WTC11 (cell line): ENCODE data around the gene SLC46A1. TPM values are rescaled to one million over a fixed set of nuclear protein-coding genes. Genes with fewer than 3 reads are reported as not detected.

Source experiments
- ATAC-seq: fragments of 200-7000 bp; cut with Tn5 transposase; 2 replicates; pipeline ENCODE4 v1.10.0; 2021; ENCODE audit warnings: mild to moderate bottlenecking, moderate library complexity
- CTCF ChIA-PET: fragments of 300-600 bp; sonication (Branson Sonifier 250); formaldehyde crosslinking; loops from one replicate; lab custom pipeline; 2021; ENCODE audit warnings: antibody characterized with exemption; lab: Charles Lee
- POLR2A ChIA-PET: fragments of 350-600 bp; sonication (Branson Sonifier 250); formaldehyde crosslinking; loops from one replicate; lab custom pipeline; 2021; ENCODE audit warnings: antibody characterized with exemption; lab: Charles Lee
- DNase-seq: peaks from one replicate; pipeline ENCODE4 v3.0.0; 2021; ENCODE audit warnings: low spot score
- H3K27ac Mint-ChIP-seq: 2 replicates; pipeline ENCODE4 v1.8.0; 2021; ENCODE audit warnings: mixed read lengths
- H3K27me3 Mint-ChIP-seq: 2 replicates; pipeline ENCODE4 v1.8.0; 2021; ENCODE audit warnings: low read depth, mild to moderate bottlenecking, moderate library complexity, mixed read lengths
- H3K36me3 Mint-ChIP-seq: 2 replicates; pipeline ENCODE4 v1.8.0; 2021; ENCODE audit warnings: mixed read lengths
- H3K4me1 Mint-ChIP-seq: 2 replicates; pipeline ENCODE4 v1.8.0; 2022; ENCODE audit warnings: mixed read lengths
- H3K4me3 Mint-ChIP-seq: 2 replicates; pipeline ENCODE4 v1.8.0; 2021; ENCODE audit warnings: mild to moderate bottlenecking, moderate library complexity, mixed read lengths
- H3K9me3 Mint-ChIP-seq: 2 replicates; pipeline ENCODE4 v1.8.0; 2021; ENCODE audit warnings: mixed read lengths
- ATF1 ChIP-seq: sonication (generic); formaldehyde crosslinking; IDR thresholded peaks from 2 replicates; pipeline ENCODE4 v1.8.1; 2023; ENCODE audit warnings: mild to moderate bottlenecking, moderate library complexity, missing genetic modification reagents
- CREB1 ChIP-seq: sonication (generic); formaldehyde crosslinking; IDR thresholded peaks from 2 replicates; pipeline ENCODE4 v1.8.0; 2023; ENCODE audit warnings: mild to moderate bottlenecking, missing genetic modification reagents
- CREM ChIP-seq: sonication (generic); formaldehyde crosslinking; IDR thresholded peaks from 2 replicates; pipeline ENCODE4 v1.8.1; 2022; ENCODE audit warnings: mild to moderate bottlenecking, missing genetic modification reagents, moderate library complexity
- ESRRA ChIP-seq: sonication (generic); formaldehyde crosslinking; IDR thresholded peaks from 2 replicates; pipeline ENCODE4 v1.8.1; 2022; ENCODE audit warnings: mild to moderate bottlenecking, missing genetic modification reagents, borderline replicate concordance
- ETV6 ChIP-seq: sonication (generic); formaldehyde crosslinking; IDR thresholded peaks from 2 replicates; pipeline ENCODE4 v1.8.1; 2022; ENCODE audit warnings: mild to moderate bottlenecking, missing genetic modification reagents
- FOXP1 ChIP-seq: sonication (generic); formaldehyde crosslinking; IDR thresholded peaks from 2 replicates; pipeline ENCODE4 v1.8.0; 2022; ENCODE audit warnings: missing genetic modification reagents, mild to moderate bottlenecking, moderate library complexity, borderline replicate concordance
- JAZF1 ChIP-seq: fragments of 250-450 bp; sonication (Bioruptor Pico); IDR thresholded peaks from 2 replicates; pipeline ENCODE4 v1.9.0; 2021; ENCODE audit warnings: moderate library complexity, mild to moderate bottlenecking, inconsistent platforms
- JUN ChIP-seq: sonication (generic); formaldehyde crosslinking; IDR thresholded peaks from 2 replicates; pipeline ENCODE4 v1.8.0; 2023; ENCODE audit warnings: mild to moderate bottlenecking, missing genetic modification reagents
- MYBL2 ChIP-seq: sonication (generic); formaldehyde crosslinking; IDR thresholded peaks from 2 replicates; pipeline ENCODE4 v1.8.1; 2023; ENCODE audit warnings: mild to moderate bottlenecking, moderate library complexity, missing genetic modification reagents
- NR1H2 ChIP-seq: sonication (generic); formaldehyde crosslinking; IDR thresholded peaks from 2 replicates; pipeline ENCODE4 v1.9.0; 2021; ENCODE audit warnings: mild to moderate bottlenecking, moderate library complexity, missing genetic modification reagents
- NR3C1 ChIP-seq: sonication (generic); formaldehyde crosslinking; conservative IDR thresholded peaks from 2 replicates; pipeline ENCODE4 v1.8.1; 2023; ENCODE audit warnings: low read depth, mild to moderate bottlenecking, missing genetic modification reagents
- RELA ChIP-seq: sonication (generic); formaldehyde crosslinking; IDR thresholded peaks from 2 replicates; pipeline ENCODE4 v1.8.1; 2022; ENCODE audit warnings: missing genetic modification reagents, mild to moderate bottlenecking, borderline replicate concordance
- SMAD3 ChIP-seq: sonication (generic); formaldehyde crosslinking; IDR thresholded peaks from 2 replicates; pipeline ENCODE4 v1.8.0; 2022; ENCODE audit warnings: missing genetic modification reagents, mild to moderate bottlenecking, borderline replicate concordance
- SMAD4 ChIP-seq: sonication (generic); formaldehyde crosslinking; IDR thresholded peaks from 2 replicates; pipeline ENCODE4 v1.8.0; 2022; ENCODE audit warnings: mild to moderate bottlenecking, missing genetic modification reagents
- TEAD1 ChIP-seq: sonication (generic); formaldehyde crosslinking; IDR thresholded peaks from 2 replicates; pipeline ENCODE4 v1.8.0; 2022; ENCODE audit warnings: mild to moderate bottlenecking, missing genetic modification reagents
- ZBTB21 ChIP-seq: sonication (generic); formaldehyde crosslinking; IDR thresholded peaks from 2 replicates; pipeline ENCODE4 v1.8.1; 2023; ENCODE audit warnings: mild to moderate bottlenecking, missing genetic modification reagents, borderline replicate concordance
- ZNF232 ChIP-seq: sonication (generic); formaldehyde crosslinking; IDR thresholded peaks from 2 replicates; pipeline ENCODE4 v1.8.0; 2022; ENCODE audit warnings: mild to moderate bottlenecking, missing genetic modification reagents
- ZNF263 ChIP-seq: sonication (generic); formaldehyde crosslinking; IDR thresholded peaks from 2 replicates; pipeline ENCODE4 v1.8.1; 2022; ENCODE audit warnings: low read depth, mild to moderate bottlenecking, moderate library complexity, missing genetic modification reagents
- ZNF423 ChIP-seq: fragments of 250-450 bp; sonication (Bioruptor Pico); IDR thresholded peaks from 2 replicates; pipeline ENCODE4 v2.1.2; 2022; ENCODE audit warnings: mild to moderate bottlenecking, moderate library complexity
- total RNA-seq: library from RNA; stranded (reverse); gene quantifications from 3 replicates; pipeline ENCODE4 v1.2.3, GENCODE V29; 2021
- TF ChIP-seq, protein P1 (sequence below): sonication (generic); formaldehyde crosslinking; conservative IDR thresholded peaks from 2 replicates; pipeline ENCODE4 v1.8.1; 2023; ENCODE audit warnings: mild to moderate bottlenecking, low read depth, missing genetic modification reagents, moderate library complexity
- TF ChIP-seq, protein P2 (sequence below): sonication (generic); formaldehyde crosslinking; IDR thresholded peaks from 2 replicates; pipeline ENCODE4 v1.8.1; 2022; ENCODE audit warnings: mild to moderate bottlenecking, moderate library complexity, missing genetic modification reagents
- TF ChIP-seq, protein P3 (sequence below): sonication (generic); formaldehyde crosslinking; IDR thresholded peaks from 2 replicates; pipeline ENCODE4 v1.8.0; 2022; ENCODE audit warnings: mild to moderate bottlenecking, missing genetic modification reagents
- TF ChIP-seq, protein P4 (sequence below): fragments of 200-600 bp; IDR thresholded peaks from 2 replicates; pipeline ENCODE4 v1.8.0; 2022; ENCODE audit warnings: antibody characterized with exemption
- TF ChIP-seq, protein P5 (sequence below): sonication (generic); formaldehyde crosslinking; IDR thresholded peaks from 2 replicates; pipeline ENCODE4 v1.8.1; 2023; ENCODE audit warnings: mild to moderate bottlenecking, moderate library complexity, missing genetic modification reagents
- TF ChIP-seq, protein P6 (sequence below): sonication (generic); formaldehyde crosslinking; IDR thresholded peaks from 2 replicates; pipeline ENCODE4 v1.8.1; 2023; ENCODE audit warnings: mild to moderate bottlenecking, missing genetic modification reagents, moderate library complexity
- TF ChIP-seq, protein P7 (sequence below): sonication (generic); formaldehyde crosslinking; IDR thresholded peaks from 2 replicates; pipeline ENCODE4 v1.8.0; 2022; ENCODE audit warnings: mild to moderate bottlenecking, missing genetic modification reagents

Gene SLC46A1
- total RNA-seq, 1 experiment from 2014 or later: 6.7 TPM

DNA sequence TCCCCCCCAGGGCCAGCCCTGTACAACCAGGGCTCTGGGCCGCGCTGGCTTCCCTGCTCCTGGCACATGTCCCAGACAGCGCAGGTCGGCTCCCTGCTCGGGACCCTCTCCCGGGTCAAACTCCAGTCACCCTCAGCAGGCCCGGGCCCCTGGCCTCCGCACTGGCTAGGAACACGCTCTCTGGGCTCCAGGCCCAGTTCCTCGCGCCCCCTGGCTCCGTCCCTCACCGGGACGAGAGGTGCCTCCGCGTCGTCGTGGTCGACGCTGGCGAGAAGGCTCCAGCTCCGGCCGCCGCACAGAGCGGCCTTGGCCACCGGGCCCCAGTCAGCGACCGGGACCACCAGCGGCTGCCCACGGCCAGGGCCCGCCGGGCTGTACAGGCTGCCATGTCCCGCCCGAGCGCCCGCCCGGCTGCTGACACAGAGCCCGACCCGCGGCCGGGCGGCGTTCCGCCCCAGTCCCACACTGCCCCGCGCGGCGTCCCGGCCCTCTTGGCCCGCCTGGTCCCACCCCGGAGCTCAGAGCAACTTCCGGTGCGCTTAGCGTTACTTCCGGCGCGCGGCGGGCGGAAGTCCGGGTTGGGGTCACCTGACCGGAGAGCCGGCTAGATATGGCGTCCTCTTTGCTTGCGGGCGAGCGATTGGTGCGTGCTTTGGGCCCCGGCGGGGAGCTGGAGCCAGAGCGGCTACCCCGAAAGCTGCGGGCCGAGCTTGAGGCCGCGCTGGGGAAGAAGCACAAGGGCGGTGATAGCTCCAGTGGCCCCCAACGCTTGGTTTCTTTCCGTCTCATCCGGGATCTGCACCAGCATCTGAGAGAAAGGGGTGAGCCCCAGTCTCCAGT, 48.7 kb downstream of the SLC46A1 start, which contains the start of gene POLDIP2:
POLDIP2 (minus strand) TSS at position 467 of the 840 bp plus-strand sequence; CDS start at position 388, 79 bp downstream.
- H3K36me3 Mint-ChIP-seq: peaks cover 45% of the 10 kb centered on the region
- H3K4me3 Mint-ChIP-seq: peak within 1 kb of the TSS; percentile 91
- H3K9me3 Mint-ChIP-seq: no peaks in the 10 kb centered on the region
- CTCF ChIA-PET: interaction anchor here (0.7 to 2.5 kb wide), 7 partner anchors 9 to 69 kb away, joined by 3 to 16 read pairs (median 8); partner anchors contain the start of genes IFT20, TNFAIP1 and VTN
- ATAC-seq (peak; percentile 99), DNase-seq (peak; percentile 95)
- peak within 1 kb of the TSS; percentile 98 for H3K27ac Mint-ChIP-seq
- POLR2A ChIA-PET: interaction anchor here (1.0 to 1.6 kb wide), 4 partner anchors 10 to 214 kb away, joined by 3 to 16 read pairs (median 8); partner anchors contain the start of genes IFT20, PIGS and TNFAIP1
- peaks cover 13% of the 10 kb centered on the region for H3K4me1 Mint-ChIP-seq
- no peaks in the 10 kb centered on the region for H3K27me3 Mint-ChIP-seq
- TF ChIP-seq ATF1 (CRISPR knock-in tag) (peak; percentile 72), JAZF1 (CRISPR knock-in tag) (no peak), ESRRA (CRISPR knock-in tag) (peak; percentile 87), ETV6 (CRISPR knock-in tag) (peak; percentile 47; the same call in 1 of the 2 replicates), CREM (CRISPR knock-in tag) (peak; percentile 92), SMAD3 (peak; percentile 66; the same call in 1 of the 2 replicates), ZBTB21 (CRISPR knock-in tag) (no peak), JUN (0 out of 2 replicates have a peak, but pooled peaks have one; percentile 32), ZNF263 (CRISPR knock-in tag) (0 out of 2 replicates have a peak, but pooled peaks have one; percentile 25), FOXP1 (CRISPR knock-in tag) (0 out of 2 replicates have a peak, but pooled peaks have one; percentile 37), RELA (CRISPR knock-in tag) (peak; percentile 24; the same call in 1 of the 2 replicates), NR1H2 (CRISPR knock-in tag) (no peak), MYBL2 (CRISPR knock-in tag) (no peak), CREB1 (0 out of 2 replicates have a peak, but pooled peaks have one; percentile 52), TEAD1 (peak; percentile 67; the same call in 1 of the 2 replicates), ZNF232 (peak; percentile 69; the same call in 1 of the 2 replicates), NR3C1 (CRISPR knock-in tag) (0 out of 2 replicates have a peak, but pooled peaks have one; percentile 20), SMAD4 (no peak), ZNF423 (CRISPR knock-in tag) (no peak)
- TF ChIP-seq, protein P1, sequence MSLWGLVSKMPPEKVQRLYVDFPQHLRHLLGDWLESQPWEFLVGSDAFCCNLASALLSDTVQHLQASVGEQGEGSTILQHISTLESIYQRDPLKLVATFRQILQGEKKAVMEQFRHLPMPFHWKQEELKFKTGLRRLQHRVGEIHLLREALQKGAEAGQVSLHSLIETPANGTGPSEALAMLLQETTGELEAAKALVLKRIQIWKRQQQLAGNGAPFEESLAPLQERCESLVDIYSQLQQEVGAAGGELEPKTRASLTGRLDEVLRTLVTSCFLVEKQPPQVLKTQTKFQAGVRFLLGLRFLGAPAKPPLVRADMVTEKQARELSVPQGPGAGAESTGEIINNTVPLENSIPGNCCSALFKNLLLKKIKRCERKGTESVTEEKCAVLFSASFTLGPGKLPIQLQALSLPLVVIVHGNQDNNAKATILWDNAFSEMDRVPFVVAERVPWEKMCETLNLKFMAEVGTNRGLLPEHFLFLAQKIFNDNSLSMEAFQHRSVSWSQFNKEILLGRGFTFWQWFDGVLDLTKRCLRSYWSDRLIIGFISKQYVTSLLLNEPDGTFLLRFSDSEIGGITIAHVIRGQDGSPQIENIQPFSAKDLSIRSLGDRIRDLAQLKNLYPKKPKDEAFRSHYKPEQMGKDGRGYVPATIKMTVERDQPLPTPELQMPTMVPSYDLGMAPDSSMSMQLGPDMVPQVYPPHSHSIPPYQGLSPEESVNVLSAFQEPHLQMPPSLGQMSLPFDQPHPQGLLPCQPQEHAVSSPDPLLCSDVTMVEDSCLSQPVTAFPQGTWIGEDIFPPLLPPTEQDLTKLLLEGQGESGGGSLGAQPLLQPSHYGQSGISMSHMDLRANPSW: no peak
- TF ChIP-seq, protein P2, sequence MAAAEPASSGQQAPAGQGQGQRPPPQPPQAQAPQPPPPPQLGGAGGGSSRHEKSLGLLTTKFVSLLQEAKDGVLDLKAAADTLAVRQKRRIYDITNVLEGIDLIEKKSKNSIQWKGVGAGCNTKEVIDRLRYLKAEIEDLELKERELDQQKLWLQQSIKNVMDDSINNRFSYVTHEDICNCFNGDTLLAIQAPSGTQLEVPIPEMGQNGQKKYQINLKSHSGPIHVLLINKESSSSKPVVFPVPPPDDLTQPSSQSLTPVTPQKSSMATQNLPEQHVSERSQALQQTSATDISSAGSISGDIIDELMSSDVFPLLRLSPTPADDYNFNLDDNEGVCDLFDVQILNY (CRISPR knock-in tag): peak; percentile 67; the same call in 1 of the 2 replicates
- TF ChIP-seq, protein P3, sequence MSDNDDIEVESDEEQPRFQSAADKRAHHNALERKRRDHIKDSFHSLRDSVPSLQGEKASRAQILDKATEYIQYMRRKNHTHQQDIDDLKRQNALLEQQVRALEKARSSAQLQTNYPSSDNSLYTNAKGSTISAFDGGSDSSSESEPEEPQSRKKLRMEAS (CRISPR knock-in tag): peak; percentile 69; the same call in 1 of the 2 replicates
- TF ChIP-seq, protein P4, sequence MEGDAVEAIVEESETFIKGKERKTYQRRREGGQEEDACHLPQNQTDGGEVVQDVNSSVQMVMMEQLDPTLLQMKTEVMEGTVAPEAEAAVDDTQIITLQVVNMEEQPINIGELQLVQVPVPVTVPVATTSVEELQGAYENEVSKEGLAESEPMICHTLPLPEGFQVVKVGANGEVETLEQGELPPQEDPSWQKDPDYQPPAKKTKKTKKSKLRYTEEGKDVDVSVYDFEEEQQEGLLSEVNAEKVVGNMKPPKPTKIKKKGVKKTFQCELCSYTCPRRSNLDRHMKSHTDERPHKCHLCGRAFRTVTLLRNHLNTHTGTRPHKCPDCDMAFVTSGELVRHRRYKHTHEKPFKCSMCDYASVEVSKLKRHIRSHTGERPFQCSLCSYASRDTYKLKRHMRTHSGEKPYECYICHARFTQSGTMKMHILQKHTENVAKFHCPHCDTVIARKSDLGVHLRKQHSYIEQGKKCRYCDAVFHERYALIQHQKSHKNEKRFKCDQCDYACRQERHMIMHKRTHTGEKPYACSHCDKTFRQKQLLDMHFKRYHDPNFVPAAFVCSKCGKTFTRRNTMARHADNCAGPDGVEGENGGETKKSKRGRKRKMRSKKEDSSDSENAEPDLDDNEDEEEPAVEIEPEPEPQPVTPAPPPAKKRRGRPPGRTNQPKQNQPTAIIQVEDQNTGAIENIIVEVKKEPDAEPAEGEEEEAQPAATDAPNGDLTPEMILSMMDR: no peak
- TF ChIP-seq, protein P5, sequence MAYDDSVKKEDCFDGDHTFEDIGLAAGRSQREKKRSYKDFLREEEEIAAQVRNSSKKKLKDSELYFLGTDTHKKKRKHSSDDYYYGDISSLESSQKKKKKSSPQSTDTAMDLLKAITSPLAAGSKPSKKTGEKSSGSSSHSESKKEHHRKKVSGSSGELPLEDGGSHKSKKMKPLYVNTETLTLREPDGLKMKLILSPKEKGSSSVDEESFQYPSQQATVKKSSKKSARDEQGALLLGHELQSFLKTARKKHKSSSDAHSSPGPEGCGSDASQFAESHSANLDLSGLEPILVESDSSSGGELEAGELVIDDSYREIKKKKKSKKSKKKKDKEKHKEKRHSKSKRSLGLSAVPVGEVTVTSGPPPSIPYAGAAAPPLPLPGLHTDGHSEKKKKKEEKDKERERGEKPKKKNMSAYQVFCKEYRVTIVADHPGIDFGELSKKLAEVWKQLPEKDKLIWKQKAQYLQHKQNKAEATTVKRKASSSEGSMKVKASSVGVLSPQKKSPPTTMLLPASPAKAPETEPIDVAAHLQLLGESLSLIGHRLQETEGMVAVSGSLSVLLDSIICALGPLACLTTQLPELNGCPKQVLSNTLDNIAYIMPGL (CRISPR knock-in tag): peak; percentile 77; the same call in 1 of the 2 replicates
- TF ChIP-seq, protein P6, sequence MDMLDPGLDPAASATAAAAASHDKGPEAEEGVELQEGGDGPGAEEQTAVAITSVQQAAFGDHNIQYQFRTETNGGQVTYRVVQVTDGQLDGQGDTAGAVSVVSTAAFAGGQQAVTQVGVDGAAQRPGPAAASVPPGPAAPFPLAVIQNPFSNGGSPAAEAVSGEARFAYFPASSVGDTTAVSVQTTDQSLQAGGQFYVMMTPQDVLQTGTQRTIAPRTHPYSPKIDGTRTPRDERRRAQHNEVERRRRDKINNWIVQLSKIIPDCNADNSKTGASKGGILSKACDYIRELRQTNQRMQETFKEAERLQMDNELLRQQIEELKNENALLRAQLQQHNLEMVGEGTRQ (CRISPR knock-in tag): peak; percentile 99
- TF ChIP-seq, protein P7, sequence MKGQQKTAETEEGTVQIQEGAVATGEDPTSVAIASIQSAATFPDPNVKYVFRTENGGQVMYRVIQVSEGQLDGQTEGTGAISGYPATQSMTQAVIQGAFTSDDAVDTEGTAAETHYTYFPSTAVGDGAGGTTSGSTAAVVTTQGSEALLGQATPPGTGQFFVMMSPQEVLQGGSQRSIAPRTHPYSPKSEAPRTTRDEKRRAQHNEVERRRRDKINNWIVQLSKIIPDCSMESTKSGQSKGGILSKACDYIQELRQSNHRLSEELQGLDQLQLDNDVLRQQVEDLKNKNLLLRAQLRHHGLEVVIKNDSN: peak; percentile 98
